ENCODE measurements around the gene PDS5A.

DNA sequence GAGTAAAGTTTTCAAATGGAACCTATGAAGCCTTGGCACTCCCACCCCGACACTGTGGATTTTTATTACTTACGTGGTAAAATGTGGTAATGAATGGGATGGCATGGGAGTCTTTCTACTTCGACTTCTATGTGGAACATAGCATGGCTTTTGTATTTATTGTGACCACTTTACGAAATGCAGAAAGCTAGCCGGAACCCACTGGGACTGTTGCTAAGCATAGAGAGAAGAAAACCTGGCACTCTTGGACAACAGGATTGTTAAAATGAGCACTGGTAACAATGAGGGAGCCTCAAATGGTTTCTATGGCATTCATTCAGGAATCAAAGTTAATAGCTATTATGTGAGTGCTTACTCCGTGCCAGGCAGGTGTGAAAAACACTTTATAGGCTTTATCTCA is 113.3 kb downstream of the PDS5A start:
- no peak for TF ChIP-seq POLR2A (IDR thresholded peaks at IDR 0.05)
- TF ChIP-seq, protein P1, sequence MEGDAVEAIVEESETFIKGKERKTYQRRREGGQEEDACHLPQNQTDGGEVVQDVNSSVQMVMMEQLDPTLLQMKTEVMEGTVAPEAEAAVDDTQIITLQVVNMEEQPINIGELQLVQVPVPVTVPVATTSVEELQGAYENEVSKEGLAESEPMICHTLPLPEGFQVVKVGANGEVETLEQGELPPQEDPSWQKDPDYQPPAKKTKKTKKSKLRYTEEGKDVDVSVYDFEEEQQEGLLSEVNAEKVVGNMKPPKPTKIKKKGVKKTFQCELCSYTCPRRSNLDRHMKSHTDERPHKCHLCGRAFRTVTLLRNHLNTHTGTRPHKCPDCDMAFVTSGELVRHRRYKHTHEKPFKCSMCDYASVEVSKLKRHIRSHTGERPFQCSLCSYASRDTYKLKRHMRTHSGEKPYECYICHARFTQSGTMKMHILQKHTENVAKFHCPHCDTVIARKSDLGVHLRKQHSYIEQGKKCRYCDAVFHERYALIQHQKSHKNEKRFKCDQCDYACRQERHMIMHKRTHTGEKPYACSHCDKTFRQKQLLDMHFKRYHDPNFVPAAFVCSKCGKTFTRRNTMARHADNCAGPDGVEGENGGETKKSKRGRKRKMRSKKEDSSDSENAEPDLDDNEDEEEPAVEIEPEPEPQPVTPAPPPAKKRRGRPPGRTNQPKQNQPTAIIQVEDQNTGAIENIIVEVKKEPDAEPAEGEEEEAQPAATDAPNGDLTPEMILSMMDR (IDR thresholded peaks at IDR 0.05), result no peak

Data from heart left ventricle (tissue), 13 donors.